PC-3 (cell line): ENCODE measurements around the gene ARRB1. TPM values are rescaled to one million over a fixed set of nuclear protein-coding genes. Genes with fewer than 3 reads are reported as not detected.
A peak's percentile ranks its signal among the peaks of the same experiment; 100 is the strongest.

Source experiments
- ATAC-seq: fragments of 200-7000 bp; cut with Tn5 transposase; 2 replicates; pipeline ENCODE4 v1.9.1; 2020; ENCODE audit warnings: mild to moderate bottlenecking, moderate library complexity
- BruUV-seq: library from RNA; stranded (reverse); fragments of 400-500 nt; replicated peaks from 2 replicates; lab custom pipeline; 2021; lab: Mats Ljungman, UMichigan
- CTCF ChIA-PET: fragments of 300-600 bp; sonication (Branson Sonifier 250); formaldehyde crosslinking; loops from one replicate; lab custom pipeline; 2022; ENCODE audit warnings: antibody characterized with exemption; lab: Charles Lee
- POLR2A ChIA-PET: fragments of 300-600 bp; sonication (Branson Sonifier 250); formaldehyde crosslinking; loops from one replicate; lab custom pipeline; 2022; ENCODE audit warnings: antibody characterized with exemption; ENCODE audit not compliant: unreplicated experiment; lab: Charles Lee
- DNase-seq: peaks from one replicate; pipeline ENCODE4 v3.0.0-alpha.2; 2015
- H2AFZ ChIP-seq: fragments of 300-600 bp; sonication (generic); 2 replicates; pipeline ENCODE4 v1.6.0; 2016; ENCODE audit warnings: antibody characterized with exemption, low read length
- H3F3A ChIP-seq: fragments of 300-600 bp; sonication (generic); one replicate; pipeline ENCODE4 v1.6.0; 2017; ENCODE audit warnings: antibody characterized with exemption, low read length, control low read depth, mild to moderate bottlenecking; ENCODE audit not compliant: unreplicated experiment
- H3K27ac ChIP-seq: fragments of 300-600 bp; sonication (generic); 2 replicates; pipeline ENCODE4 v1.5.1; 2016; ENCODE audit warnings: mild to moderate bottlenecking, low read length
- H3K27me3 ChIP-seq: fragments of 300-600 bp; sonication (generic); 2 replicates; pipeline ENCODE4 v1.6.1; 2016; ENCODE audit warnings: low read length, mixed read lengths
- H3K36me3 ChIP-seq: fragments of 300-600 bp; sonication (generic); 2 replicates; pipeline ENCODE4 v1.6.1; 2016; ENCODE audit warnings: low read depth, mixed run types, low read length, mixed read lengths
- H3K4me1 ChIP-seq: fragments of 300-600 bp; sonication (generic); 2 replicates; pipeline ENCODE4 v1.5.1; 2016; ENCODE audit warnings: low read length; ENCODE audit not compliant: insufficient read depth
- H3K4me2 ChIP-seq: fragments of 300-600 bp; sonication (generic); 2 replicates; pipeline ENCODE4 v1.6.0; 2016; ENCODE audit warnings: low read length
- H3K4me3 ChIP-seq: fragments of 300-600 bp; sonication (generic); 2 replicates; pipeline ENCODE4 v1.5.1; 2016; ENCODE audit warnings: mild to moderate bottlenecking, low read length, mixed read lengths
- H3K79me2 ChIP-seq: fragments of 300-600 bp; sonication (generic); 2 replicates; pipeline ENCODE4 v1.6.1; 2017; ENCODE audit warnings: low read length, mixed read lengths
- H3K9ac ChIP-seq: fragments of 300-600 bp; sonication (generic); 2 replicates; pipeline ENCODE4 v1.6.0; 2016; ENCODE audit warnings: mild to moderate bottlenecking, low read length
- H3K9me2 ChIP-seq: fragments of 300-600 bp; sonication (generic); replicated peaks from 2 replicates; pipeline ENCODE4 v1.6.1; 2016; ENCODE audit warnings: mixed run types, low read length, mixed read lengths
- H3K9me3 ChIP-seq: fragments of 300-600 bp; sonication (generic); 2 replicates; pipeline ENCODE4 v1.6.1; 2016; ENCODE audit warnings: low read length, mixed read lengths
- H4K20me1 ChIP-seq: fragments of 300-600 bp; sonication (generic); 2 replicates; pipeline ENCODE4 v1.6.1; 2016; ENCODE audit warnings: low read length, mixed read lengths
- CTCF ChIP-seq: fragments of 300-600 bp; sonication (generic); conservative IDR thresholded peaks from 2 replicates; pipeline ENCODE4 v1.5.1; 2017; ENCODE audit warnings: antibody characterized with exemption, low read depth, mild to moderate bottlenecking, low read length
- EZH2 ChIP-seq: fragments of 300-600 bp; sonication (generic); IDR thresholded peaks from one replicate; pipeline ENCODE4 v1.6.1; 2017; ENCODE audit warnings: antibody characterized with exemption, mild to moderate bottlenecking, low read length; ENCODE audit not compliant: unreplicated experiment
- EZH2phosphoT487 ChIP-seq: fragments of 300-600 bp; sonication (generic); IDR thresholded peaks from 2 replicates; pipeline ENCODE4 v1.6.1; 2018; ENCODE audit warnings: mild to moderate bottlenecking, antibody characterized with exemption, low read length, borderline replicate concordance
- intact Hi-C: fragments of 100-400 bp; cut with micrococcal nuclease; formaldehyde crosslinking; loops from 2 replicates; pipeline ENCODE4 v1.9.0; 2023
- total RNA-seq: library from RNA; depleted of rRNA; stranded (reverse); fragments of >200 nt; gene quantifications from 2 replicates; pipeline ENCODE4 v1.2.3, GENCODE V29; 2014

ARRB1 gene
- total RNA-seq, 1 experiment from 2014 or later = 19.1 TPM

GRCh38 chr11:75351791-75352587 is 528 bp upstream of the ARRB1 start:
- Histone ChIP-seq H3K36me3 (no peaks in the 10 kb centered on the region), H3K4me3 (peak overlapping the region; percentile 81), H3K4me1 (peaks cover 19% of the 10 kb centered on the region), H3F3A (no peaks in the 10 kb centered on the region), H2AFZ (peak overlapping the region; percentile 99), H3K79me2 (no peaks in the 10 kb centered on the region), H3K4me2 (peak overlapping the region; percentile 95), H3K9ac (peak overlapping the region; percentile 26), H3K27me3 (no peaks in the 10 kb centered on the region), H3K27ac (no peak overlapping the region), H3K9me3 (no peaks in the 10 kb centered on the region), H3K9me2 (no peaks in the 10 kb centered on the region), H4K20me1 (no peaks in the 10 kb centered on the region)
- ChIA-PET CTCF (interaction anchor here (0.6 kb wide), 2 partner anchors 13 to 145 kb away, joined by 3 to 4 read pairs; no protein-coding TSS in a partner anchor), POLR2A (interaction anchor here (0.6 kb wide), 1 partner anchor 24 kb away, joined by 3 read pairs; no protein-coding TSS in a partner anchor)
- DNase-seq = peak; percentile 48
- peak; percentile 49 for ATAC-seq
- TF ChIP-seq EZH2 (no peak), CTCF (no peak), EZH2phosphoT487 (no peak)
- BruUV-seq = TSS peak; percentile 50
- intact Hi-C loops = loop anchor here (2.0 kb wide), 1 partner anchor 21 kb away; no protein-coding TSS in a partner anchor

GRCh38 chr11:75350743-75351540 is 519 bp downstream of the ARRB1 start:
- DNase-seq (peak; percentile 33), ATAC-seq (peak; percentile 39)
- TF ChIP-seq EZH2 = no peak
- TF ChIP-seq CTCF = peak; percentile 44
- TF ChIP-seq EZH2phosphoT487 = peak; percentile 86
- CTCF ChIA-PET = no interaction called here
- Histone ChIP-seq H3K4me3 (peak overlapping the region; percentile 81), H3K9me3 (no peaks in the 10 kb centered on the region), H3K4me1 (peaks cover 19% of the 10 kb centered on the region), H3F3A (no peaks in the 10 kb centered on the region), H3K27me3 (no peaks in the 10 kb centered on the region), H3K79me2 (no peaks in the 10 kb centered on the region), H3K36me3 (no peaks in the 10 kb centered on the region), H4K20me1 (no peaks in the 10 kb centered on the region), H3K27ac (no peak overlapping the region), H3K9ac (peak overlapping the region; percentile 67), H3K4me2 (peak overlapping the region; percentile 95), H2AFZ (peak overlapping the region; percentile 99), H3K9me2 (no peaks in the 10 kb centered on the region)
- no TSS peak for BruUV-seq
- POLR2A ChIA-PET = no interaction called here
- intact Hi-C loops = no loop called here
